Left ventricle myocardium inferior (tissue), 1 donor: ENCODE measurements around the gene PTPN23. TPM values are rescaled to one million over a fixed set of nuclear protein-coding genes. Genes with fewer than 3 reads are reported as not detected.

Source experiments
- DNase-seq: peaks from one replicate; pipeline ENCODE4 v3.0.0-alpha.2; 2020
- H3K27ac ChIP-seq: fragments of 200-600 bp; replicated peaks from 2 replicates; pipeline ENCODE4 v1.8.0; 2021
- H3K27me3 ChIP-seq: fragments of 200-600 bp; 2 replicates; pipeline ENCODE4 v1.8.0; 2021; ENCODE audit warnings: low read depth
- H3K36me3 ChIP-seq: fragments of 200-600 bp; 2 replicates; pipeline ENCODE4 v1.8.0; 2021
- H3K4me1 ChIP-seq: fragments of 200-600 bp; 2 replicates; pipeline ENCODE4 v1.8.0; 2021
- H3K4me3 ChIP-seq: fragments of 200-600 bp; 2 replicates; pipeline ENCODE4 v1.8.0; 2021; ENCODE audit warnings: mild to moderate bottlenecking, moderate library complexity
- H3K9me3 ChIP-seq: fragments of 200-600 bp; replicated peaks from 2 replicates; pipeline ENCODE4 v1.8.0; 2021
- intact Hi-C: fragments of 100-400 bp; cut with micrococcal nuclease; formaldehyde crosslinking; loops from one replicate; pipeline ENCODE4 v1.11.0; 2022
- total RNA-seq: library from RNA; stranded (reverse); fragmentation: NEBNext Ultra II Directional; extraction: Animal tissue kit (Norgen Biotek cat#: 25700); gene quantifications from one replicate; pipeline ENCODE4 v1.2.1, GENCODE V29; 2021
- TF ChIP-seq, protein P1 (sequence below): fragments of 200-600 bp; IDR thresholded peaks from 2 replicates; pipeline ENCODE4 v1.8.0; 2021; ENCODE audit warnings: antibody characterized with exemption, mild to moderate bottlenecking, borderline replicate concordance
- donor health status: DM: no; HTN: yes; CAD: no; lungs with severe emphysema.

The PTPN23 gene
- total RNA-seq, 1 donor from 2014 or later = 20.0 TPM

DNA sequence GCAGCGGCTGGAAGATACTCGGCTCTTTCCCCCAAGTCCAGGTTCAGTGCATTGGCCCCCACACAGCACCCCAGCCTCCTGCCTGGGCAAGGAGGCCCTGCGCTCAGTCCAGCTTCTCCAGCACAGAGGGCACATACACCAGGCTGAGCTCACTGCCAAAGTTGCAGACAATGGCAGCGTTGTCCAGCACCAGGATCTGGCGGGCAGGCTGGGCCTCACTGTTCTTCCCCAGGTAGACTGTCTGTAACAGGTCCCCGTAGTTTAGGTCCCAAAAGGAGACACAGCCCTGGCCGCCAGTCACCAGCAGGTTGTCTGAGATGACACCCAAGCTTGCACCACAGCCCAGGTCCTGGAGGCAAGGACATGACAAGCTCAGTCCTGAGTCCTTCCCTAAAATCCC, 32.9 kb downstream of the PTPN23 start:
- H3K27me3 ChIP-seq = no peaks in the 10 kb centered on the region
- peaks cover 86% of the 10 kb centered on the region for H3K36me3 ChIP-seq
- no peak overlapping the region for H3K4me3 ChIP-seq
- no peak overlapping the region for H3K27ac ChIP-seq
- no peak for DNase-seq
- no peaks in the 10 kb centered on the region for H3K4me1 ChIP-seq
- H3K9me3 ChIP-seq = no peaks in the 10 kb centered on the region
- intact Hi-C loops = no loop called here
- TF ChIP-seq, protein P1, sequence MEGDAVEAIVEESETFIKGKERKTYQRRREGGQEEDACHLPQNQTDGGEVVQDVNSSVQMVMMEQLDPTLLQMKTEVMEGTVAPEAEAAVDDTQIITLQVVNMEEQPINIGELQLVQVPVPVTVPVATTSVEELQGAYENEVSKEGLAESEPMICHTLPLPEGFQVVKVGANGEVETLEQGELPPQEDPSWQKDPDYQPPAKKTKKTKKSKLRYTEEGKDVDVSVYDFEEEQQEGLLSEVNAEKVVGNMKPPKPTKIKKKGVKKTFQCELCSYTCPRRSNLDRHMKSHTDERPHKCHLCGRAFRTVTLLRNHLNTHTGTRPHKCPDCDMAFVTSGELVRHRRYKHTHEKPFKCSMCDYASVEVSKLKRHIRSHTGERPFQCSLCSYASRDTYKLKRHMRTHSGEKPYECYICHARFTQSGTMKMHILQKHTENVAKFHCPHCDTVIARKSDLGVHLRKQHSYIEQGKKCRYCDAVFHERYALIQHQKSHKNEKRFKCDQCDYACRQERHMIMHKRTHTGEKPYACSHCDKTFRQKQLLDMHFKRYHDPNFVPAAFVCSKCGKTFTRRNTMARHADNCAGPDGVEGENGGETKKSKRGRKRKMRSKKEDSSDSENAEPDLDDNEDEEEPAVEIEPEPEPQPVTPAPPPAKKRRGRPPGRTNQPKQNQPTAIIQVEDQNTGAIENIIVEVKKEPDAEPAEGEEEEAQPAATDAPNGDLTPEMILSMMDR = no peak

DNA sequence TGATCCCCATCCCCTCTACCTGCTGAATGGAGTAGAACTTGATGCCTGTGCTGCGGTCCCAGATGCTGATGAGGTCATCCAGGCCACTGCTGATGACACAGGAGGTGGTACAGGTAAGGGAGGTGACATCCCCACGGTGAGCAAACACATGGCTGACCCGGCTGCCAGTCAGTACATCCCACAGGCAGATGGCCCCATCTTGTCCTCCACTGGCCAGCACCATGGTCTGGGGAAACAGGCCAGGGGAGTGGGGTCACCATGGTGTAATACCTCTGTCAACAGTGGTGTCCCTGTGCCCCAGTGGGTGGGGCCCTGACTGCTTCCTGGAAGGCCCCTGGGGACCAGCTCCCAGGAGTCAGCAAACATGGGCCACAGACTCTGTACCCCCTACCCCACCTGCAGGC, 33.3 kb downstream of the PTPN23 start:
- Histone ChIP-seq H3K4me3 (no peak overlapping the region), H3K27ac (no peak overlapping the region)
- TF ChIP-seq, protein P1 = no peak

DNA sequence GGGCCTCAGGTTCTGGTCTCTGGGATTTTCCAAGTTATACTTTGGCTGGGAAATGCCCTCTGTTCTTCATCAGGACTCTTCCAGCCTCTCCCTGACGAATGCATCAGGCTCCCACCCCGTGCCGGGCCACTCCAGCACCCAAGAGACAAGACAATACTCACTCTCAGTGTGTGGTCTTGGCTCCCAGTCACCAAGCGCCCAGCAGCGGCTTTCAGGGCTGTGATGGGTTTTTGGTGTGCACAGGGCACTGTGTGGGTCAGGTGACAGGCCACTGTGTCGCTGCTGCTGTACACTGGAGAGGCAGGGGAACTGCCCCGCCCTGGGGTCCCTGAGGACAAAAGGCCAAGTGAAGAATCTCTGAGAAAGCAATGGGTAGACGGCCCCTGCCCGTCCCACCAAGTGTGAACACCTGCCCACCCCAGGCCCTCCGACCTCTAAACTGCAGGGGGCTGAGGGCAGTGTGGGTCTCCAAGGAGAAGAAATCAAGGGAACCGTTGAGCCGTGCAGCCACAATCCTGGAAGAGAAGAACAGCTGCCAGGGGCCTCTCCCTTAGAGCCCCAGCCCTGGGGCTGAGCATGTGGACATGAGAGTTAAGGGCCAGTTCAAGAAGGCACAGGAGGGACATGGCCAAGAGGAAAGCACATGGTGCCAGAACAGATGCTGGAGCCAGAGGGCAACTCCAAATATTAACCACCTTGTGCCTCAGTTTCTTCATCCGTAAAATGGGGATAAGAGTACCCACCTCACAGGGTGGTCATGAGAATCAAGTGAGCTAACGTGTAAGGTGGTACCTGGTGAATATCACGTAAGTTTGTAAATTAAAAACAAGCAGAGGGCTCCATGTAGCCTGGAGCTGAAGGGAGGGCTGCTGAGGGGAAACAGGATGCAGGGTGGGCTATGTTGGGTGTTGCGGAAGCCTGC, 34.1 kb downstream of the PTPN23 start:
- Histone ChIP-seq H3K27ac (no peak overlapping the region), H3K9me3 (no peaks in the 10 kb centered on the region), H3K36me3 (peaks cover 86% of the 10 kb centered on the region), H3K4me1 (no peaks in the 10 kb centered on the region), H3K4me3 (no peak overlapping the region), H3K27me3 (no peaks in the 10 kb centered on the region)
- TF ChIP-seq, protein P1 = no peak
- intact Hi-C loops = no loop called here
- no peak for DNase-seq

More for the DNA sequence above, 33.3 kb downstream of the PTPN23 start:
- intact Hi-C loops = no loop called here
- Histone ChIP-seq H3K4me1 (no peaks in the 10 kb centered on the region), H3K9me3 (no peaks in the 10 kb centered on the region), H3K27me3 (no peaks in the 10 kb centered on the region), H3K36me3 (peaks cover 86% of the 10 kb centered on the region)
- DNase-seq = no peak

DNA sequence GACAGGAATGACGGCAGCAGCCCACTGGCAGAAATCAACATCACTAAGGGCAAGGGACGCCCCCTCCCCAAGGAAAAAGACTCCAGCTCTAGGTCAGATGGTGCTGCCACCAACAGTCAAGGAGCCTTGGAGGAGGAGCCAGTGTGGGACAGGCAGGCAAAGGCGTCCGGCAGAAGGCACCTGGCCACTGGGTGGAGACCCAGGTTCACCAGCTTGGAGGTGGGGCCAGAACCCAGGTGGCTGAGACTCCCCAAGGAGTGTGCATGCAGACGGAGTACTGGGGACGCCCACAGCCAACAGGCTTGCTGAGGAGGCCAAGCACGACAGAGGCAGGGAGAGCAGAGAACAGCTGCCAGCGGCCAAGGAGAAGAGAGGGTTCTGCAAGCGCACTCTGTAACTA, 35.2 kb downstream of the PTPN23 start:
- TF ChIP-seq, protein P1 = no peak
- peaks cover 3% of the 10 kb centered on the region for H3K4me1 ChIP-seq
- intact Hi-C loops = no loop called here
- no peaks in the 10 kb centered on the region for H3K9me3 ChIP-seq
- no peak overlapping the region for H3K4me3 ChIP-seq
- H3K27ac ChIP-seq = no peak overlapping the region
- peaks cover 88% of the 10 kb centered on the region for H3K36me3 ChIP-seq
- no peak for DNase-seq
- H3K27me3 ChIP-seq = no peaks in the 10 kb centered on the region

DNA sequence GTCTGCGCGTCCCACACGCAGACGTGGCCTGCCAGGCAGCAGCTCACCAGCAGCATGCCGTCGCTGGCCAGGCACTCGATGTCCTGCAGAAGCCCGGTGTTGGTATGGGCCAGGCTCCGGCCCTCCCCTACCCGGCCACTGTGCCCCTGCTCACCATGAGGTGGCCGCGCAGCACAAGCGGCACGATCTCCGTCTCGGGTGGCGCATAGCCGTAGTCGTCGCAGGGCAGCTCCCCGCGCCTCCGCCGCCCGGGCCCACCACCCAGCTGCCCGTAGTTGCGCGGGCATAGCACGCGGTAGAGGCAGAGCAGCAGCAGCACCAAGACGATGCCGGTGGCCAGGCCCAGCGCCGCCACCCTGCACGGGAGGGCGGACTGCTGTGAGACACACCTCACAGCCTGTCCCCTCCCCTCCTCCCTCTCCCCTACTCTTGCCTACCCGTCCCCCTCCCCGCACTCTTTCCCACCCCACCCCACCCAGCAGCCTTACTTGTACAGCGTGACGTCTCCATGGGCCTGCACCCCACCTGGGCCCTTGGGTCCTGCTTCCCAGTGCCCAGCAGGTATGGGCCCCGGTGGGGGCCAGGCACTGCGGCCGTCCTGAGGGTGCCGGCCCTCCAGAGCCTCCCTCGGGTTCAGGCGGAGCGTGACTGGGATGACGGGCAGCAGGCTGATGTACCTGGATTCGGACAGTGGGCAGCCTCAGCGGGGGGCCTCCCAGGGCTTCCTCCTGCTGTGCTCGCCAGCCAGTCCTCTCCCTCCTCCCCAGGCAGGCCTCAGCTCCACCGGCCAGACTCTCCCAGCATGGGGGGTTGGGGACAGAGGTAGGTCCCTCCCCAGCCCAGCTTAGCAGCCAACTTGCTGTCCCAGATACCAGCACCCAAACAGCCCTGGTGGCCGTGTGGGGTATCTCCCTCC, 37.6 kb downstream of the PTPN23 start:
- Histone ChIP-seq H3K4me1 (peaks cover 25% of the 10 kb centered on the region), H3K27ac (no peak overlapping the region), H3K9me3 (no peaks in the 10 kb centered on the region), H3K27me3 (no peaks in the 10 kb centered on the region), H3K4me3 (no peak overlapping the region), H3K36me3 (peaks cover 65% of the 10 kb centered on the region)
- intact Hi-C loops = no loop called here
- DNase-seq = no peak
- TF ChIP-seq, protein P1 = no peak
